ENCODE results near the gene DNAJC11. TPM values are rescaled to one million over a fixed set of nuclear protein-coding genes. Genes with fewer than 3 reads are reported as not detected.

DNAJC11 gene
- polyA plus RNA-seq, 3 donors, result 61.0 to 74.3 (median 67.2) TPM

- DNase-seq (ENCODE audit: extremely low read depth in 1 of 11, low read depth in 9 of 11, low spot score in 4 of 11), result no peak
Observed at GRCh38 chr1:6596886-6597776, 104.5 kb downstream of the DNAJC11 start.

GRCh38 chr1:6596351-6596750 is 105.3 kb downstream of the DNAJC11 start:
- DNase-seq (ENCODE audit: extremely low read depth in 1 of 11, low read depth in 9 of 11, low spot score in 4 of 11), result no peak

GRCh38 chr1:6594977-6595740 is 106.5 kb downstream of the DNAJC11 start:
- DNase-seq (ENCODE audit: extremely low read depth in 1 of 11, low read depth in 9 of 11, low spot score in 4 of 11), result no peak

GRCh38 chr1:6593810-6594209 is 107.8 kb downstream of the DNAJC11 start:
- DNase-seq (ENCODE audit: extremely low read depth in 1 of 11, low read depth in 9 of 11, low spot score in 4 of 11), result no peak

- DNase-seq (ENCODE audit: extremely low read depth in 1 of 11, low read depth in 9 of 11, low spot score in 4 of 11), result no peak
Observed at GRCh38 chr1:6592865-6593593, 108.6 kb downstream of the DNAJC11 start.

GRCh38 chr1:6592441-6592840 is 109.2 kb downstream of the DNAJC11 start:
- no peak for DNase-seq (ENCODE audit: extremely low read depth in 1 of 11, low read depth in 9 of 11, low spot score in 4 of 11)

- DNase-seq (ENCODE audit: extremely low read depth in 1 of 11, low read depth in 9 of 11, low spot score in 4 of 11), result no peak
Observed at GRCh38 chr1:6591644-6592043, 110.0 kb downstream of the DNAJC11 start.

GRCh38 chr1:6591222-6591621 is 110.4 kb downstream of the DNAJC11 start:
- DNase-seq (ENCODE audit: extremely low read depth in 1 of 11, low read depth in 9 of 11, low spot score in 4 of 11), result no peak

GRCh38 chr1:6590046-6590445 is 111.6 kb downstream of the DNAJC11 start:
- no peak for DNase-seq (ENCODE audit: extremely low read depth in 1 of 11, low read depth in 9 of 11, low spot score in 4 of 11)

- no peak for DNase-seq (ENCODE audit: extremely low read depth in 1 of 11, low read depth in 9 of 11, low spot score in 4 of 11)
Observed at GRCh38 chr1:6588893-6589520, 112.6 kb downstream of the DNAJC11 start.

GRCh38 chr1:6588128-6588892 is 113.3 kb downstream of the DNAJC11 start:
- no peak for DNase-seq (ENCODE audit: extremely low read depth in 1 of 11, low read depth in 9 of 11, low spot score in 4 of 11)

GRCh38 chr1:6587261-6588005 is 114.2 kb downstream of the DNAJC11 start:
- no peak for DNase-seq (ENCODE audit: extremely low read depth in 1 of 11, low read depth in 9 of 11, low spot score in 4 of 11)

- no peak for DNase-seq (ENCODE audit: extremely low read depth in 1 of 11, low read depth in 9 of 11, low spot score in 4 of 11)
Observed at GRCh38 chr1:6586404-6586816, 115.2 kb downstream of the DNAJC11 start.

GRCh38 chr1:6585841-6586240 is 115.8 kb downstream of the DNAJC11 start:
- no peak for DNase-seq (ENCODE audit: extremely low read depth in 1 of 11, low read depth in 9 of 11, low spot score in 4 of 11)

- no peak for DNase-seq (ENCODE audit: extremely low read depth in 1 of 11, low read depth in 9 of 11, low spot score in 4 of 11)
Observed at GRCh38 chr1:6585081-6585722, 116.4 kb downstream of the DNAJC11 start.
